ENCODE data around the gene GSTM4. TPM values are rescaled to one million over a fixed set of nuclear protein-coding genes. Genes with fewer than 3 reads are reported as not detected.

Gene GSTM4
- total and polyA plus RNA-seq, 9 of the 15 experiments (the other 6 are each of a cell fraction or from before 2014, with no cell fraction given), result 18.8 to 53.4 (median 38.8) TPM

GRCh38 chr1:109620841-109621286 is 35.0 kb upstream of the GSTM4 start:
- in situ Hi-C loops (cut with MboI) (loop anchor here (5.0 kb wide), 1 partner anchor 74 kb away; the partner anchor contains the start of gene GNAI3), intact Hi-C loops (cut with micrococcal nuclease) (no loop called here)
- Histone ChIP-seq H3K9me1 (ENCODE audit: control insufficient read depth, insufficient read depth, low read length) (no peaks in the 10 kb centered on the region), H4K20me1 (replicated peaks; ENCODE audit: control insufficient read depth, insufficient read depth, low read length) (peaks cover 5% of the 10 kb centered on the region; the same call in 1 of the 2 replicates), H3K4me3 (peak overlapping the region; percentile 61), H3K4me2 (ENCODE audit: insufficient read depth, low read length) (peak overlapping the region; percentile 96), H3K4me1 (replicated peaks in 1 of 2; ENCODE audit: control insufficient read depth in 2 of 2, insufficient read depth in 2 of 2, low read length in 2 of 2) (peaks cover 32 to 61% of the 10 kb centered on the region in 2 experiments), H3K79me2 (ENCODE audit: control insufficient read depth, insufficient read depth, low read length) (peaks cover 55% of the 10 kb centered on the region), H3K9me3 (replicated peaks; ENCODE audit: control insufficient read depth, insufficient read depth, low read depth, low read length) (no peaks in the 10 kb centered on the region), H2AFZ (ENCODE audit: low read depth, low read length) (0 out of 2 replicates have a peak overlapping the region, but pooled peaks have one; percentile 96), H3K9ac (ENCODE audit: insufficient read depth in 1 of 2, low read depth in 2 of 2, low read length in 2 of 2) (peak overlapping the region; percentile 86 to 98; a peak in 3 of 4 replicates), H3K27ac (ENCODE audit: extremely low read depth, low read depth, low read length) (peak overlapping the region; percentile 90; the same call in 1 of the 3 replicates), H3K36me3 (ENCODE audit: control insufficient read depth, insufficient read depth, low read length) (peaks cover 2% of the 10 kb centered on the region; the same call in 1 of the 3 replicates), H3K27me3 (ENCODE audit: control insufficient read depth in 2 of 2, insufficient read depth in 2 of 2, low read length in 2 of 2) (no peaks in the 10 kb centered on the region)
- peak; percentile 82 for FAIRE-seq
- 2% methylated on average over 17 of the region's 18 CpGs for WGBS (ENCODE audit: insufficient coverage, low coverage, missing lambda C conversion rate)
- no TSS peak for BruUV-seq (replicated peaks)
- ChIA-PET CTCF (ENCODE audit: low intra/inter-chr PET ratio) (interaction anchor here (0.6 kb wide), 1 partner anchor 22 kb away, joined by 3 read pairs; no protein-coding TSS in a partner anchor), POLR2A (interaction anchor here (0.6 to 3.3 kb wide), 12 partner anchors 9 to 741 kb away, joined by 3 to 16 read pairs (median 4); partner anchors contain the start of gene GNAI3)
- DNase-seq (ENCODE audit: extremely low read depth in 1 of 4, low spot score in 3 of 4), result peak; percentile 93 to 96 (median 94)
- peak; percentile 84 for ATAC-seq
- TF ChIP-seq CBFA2T3 (IDR thresholded peaks at IDR 0.05) (no peak), ATF6 (CRISPR knock-in tag; IDR thresholded peaks at IDR 0.05) (no peak), FOXM1 (IDR thresholded peaks at IDR 0.05; ENCODE audit: low read depth) (no peak), FOXM1 (CRISPR knock-in tag; IDR thresholded peaks at IDR 0.05; ENCODE audit: low read depth) (no peak), ZNF24 (IDR thresholded peaks at IDR 0.05) (peak; percentile 39; the same call in 1 of the 2 replicates), NR2F6 (CRISPR knock-in tag; IDR thresholded peaks at IDR 0.05) (no peak), GATAD2A (IDR thresholded peaks at IDR 0.05) (no peak), TGIF2 (CRISPR knock-in tag; IDR thresholded peaks at IDR 0.05) (no peak), CBX1 (IDR thresholded peaks at IDR 0.05; ENCODE audit: low read depth) (no peak), ZNF146 (CRISPR knock-in tag; IDR thresholded peaks at IDR 0.05; ENCODE audit: unreplicated experiment) (no peak), POLR2B (IDR thresholded peaks at IDR 0.05; ENCODE audit: low read depth, partially characterized antibody) (no peak), ZBTB11 (CRISPR knock-in tag; IDR thresholded peaks at IDR 0.05) (no peak), ZC3H4 (CRISPR knock-in tag; IDR thresholded peaks at IDR 0.05; ENCODE audit: borderline replicate concordance) (no peak), NFIX (CRISPR knock-in tag; IDR thresholded peaks at IDR 0.05; ENCODE audit: low read depth) (no peak), NEUROD1 (IDR thresholded peaks at IDR 0.05; ENCODE audit: borderline replicate concordance, low read depth, low read length, partially characterized antibody) (no peak), CREM (IDR thresholded peaks at IDR 0.05; ENCODE audit: low read depth) (peak; percentile 44), BRD4 (IDR thresholded peaks at IDR 0.05) (no peak), KHSRP (IDR thresholded peaks at IDR 0.05) (no peak), RNF2 (IDR thresholded peaks at IDR 0.05) (no peak), CSDE1 (IDR thresholded peaks at IDR 0.05) (peak in 1 of 2 experiments; percentile 56; a peak in 1 of 4 replicates), ZNF354B (CRISPR knock-in tag; IDR thresholded peaks at IDR 0.05) (no peak), HDGF (IDR thresholded peaks at IDR 0.05) (no peak)

Measured in K562 (cell line).